Psoas muscle (tissue), 8 donors: ENCODE measurements around the gene DNAJB5. TPM values are rescaled to one million over a fixed set of nuclear protein-coding genes. Genes with fewer than 3 reads are reported as not detected.

Experiments used
- ATAC-seq, 4 donors: fragments of 200-7000 bp; cut with Tn5 transposase; one replicate each; pipeline ENCODE4 v1.9.1; 2020; ENCODE audit warnings: moderate library complexity in 3 of 4, mild to moderate bottlenecking in 2 of 4
- DNase-seq, 2 donors: peaks; one replicate each; pipeline ENCODE4 v3.0.0-alpha.2; 2020
- H3K27ac ChIP-seq: fragments of 200-600 bp; one replicate; pipeline ENCODE4 v1.8.0; 2022
- H3K27me3 ChIP-seq, 3 donors: fragments of 200-600 bp in 1 of 3; one replicate each; pipeline versions ENCODE4 v1.6.1 to v1.8.0; 2013 to 2022; ENCODE audit warnings: low read length in 2 of 3, mild to moderate bottlenecking in 2 of 3, moderate library complexity in 1 of 3; ENCODE audit not compliant: insufficient read depth in 3 of 3
- H3K36me3 ChIP-seq, 2 donors: fragments of 200-600 bp in 1 of 2; one replicate each; pipeline versions ENCODE4 v1.6.1 to v1.8.0; 2013 to 2022; ENCODE audit warnings: low read depth in 1 of 2, mild to moderate bottlenecking in 1 of 2, moderate library complexity in 1 of 2; ENCODE audit not compliant: insufficient read depth in 1 of 2
- H3K4me1 ChIP-seq: fragments of 200-600 bp; one replicate; pipeline ENCODE4 v1.8.0; 2022
- H3K4me3 ChIP-seq: fragments of 200-600 bp; one replicate; pipeline ENCODE4 v1.8.0; 2022; ENCODE audit warnings: mild to moderate bottlenecking
- H3K9me3 ChIP-seq: fragments of 200-600 bp; one replicate; pipeline ENCODE4 v1.8.0; 2022
- WGBS, 3 donors: extraction: QIAGEN DNeasy Blood & Tissue Kit; methylation state at CpG; one replicate each; pipeline versions ENCODE4 v1.1.6 to v1.1.7; 2013; 5-methylcytosine and 5-hydroxymethylcytosine counted together
- intact Hi-C, 2 donors: fragments of 100-400 bp; cut with DNase I; formaldehyde crosslinking; loops; one replicate each; pipeline versions ENCODE4 v1.11.0 to v1.14.2; 2022
- polyA plus RNA-seq, 3 donors: library from polyadenylated mRNA; stranded (reverse); fragments of 200-250 nt; gene quantifications; one replicate each; pipeline ENCODE4 v1.2.3, GENCODE V29; 2013
- total RNA-seq, 4 donors: library from RNA; stranded (reverse); fragmentation: NEBNext Ultra II Directional in 2 of 4; extraction: Animal tissue kit (Norgen Biotek cat#: 25700) in 2 of 4; gene quantifications; one replicate each; pipeline versions ENCODE4 v1.2.1 to v1.2.4, GENCODE V29; 2021 to 2023
- TF ChIP-seq, protein P1 (sequence below): fragments of 200-600 bp; IDR thresholded peaks from one replicate; pipeline ENCODE4 v1.8.0; 2022; ENCODE audit warnings: antibody characterized with exemption
- donor health status: healthy with polysubstance abuse.
- donor health status: DM: no; HTN: no; CAD: no; lungs with moderate emphysema.
- donor health status: Bipolar disorder and iron deficiency.
- donor health status: healthy.
- donor health status: DM: yes; HTN: yes; CAD: no.
- donor health status: DM: no; HTN: no; CAD: no.
- donor health status: DM: no; HTN: no; CAD: no.
- donor health status: DM: yes; HTN: yes; CAD: no.

Gene DNAJB5
- total and polyA plus RNA-seq, 7 donors: 44.2 to 260 (median 145) TPM

DNA sequence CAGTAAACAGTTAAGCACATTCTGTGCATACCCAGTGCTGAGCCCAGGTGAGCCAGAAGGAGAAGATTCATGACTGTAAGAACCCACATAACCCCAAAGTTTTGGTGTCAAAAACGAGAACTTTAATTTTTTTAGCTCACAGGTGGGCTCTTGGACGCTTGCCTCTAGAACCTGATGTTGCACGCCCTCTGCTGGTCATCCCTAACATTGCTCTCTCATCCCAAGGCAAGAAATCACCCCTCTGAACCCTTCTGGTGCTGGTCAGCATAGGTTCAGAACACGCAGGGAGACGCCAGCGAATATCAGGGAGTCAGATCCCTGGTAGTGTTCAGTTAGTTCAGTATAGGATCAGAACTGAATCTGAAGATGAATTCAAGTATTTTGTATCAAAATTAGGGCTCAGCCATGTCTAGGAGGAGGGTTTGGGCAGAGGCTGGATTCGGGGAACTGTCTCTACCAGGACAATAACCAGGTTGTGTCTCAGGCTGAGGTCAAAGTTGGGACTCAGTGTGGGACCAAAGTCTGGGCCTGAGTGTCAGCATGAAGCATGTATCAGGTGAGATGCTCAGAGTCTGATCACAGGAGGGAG is 4.1 kb upstream of the DNAJB5 start:
- no peaks in the 10 kb centered on the region for H3K27me3 ChIP-seq
- DNase-seq: peak in 1 of 2 donors; percentile 39
- no peaks in the 10 kb centered on the region for H3K9me3 ChIP-seq
- peaks cover 4% of the 10 kb centered on the region for H3K4me1 ChIP-seq
- WGBS, 3 donors: 17 to 20% (median 19%) methylated on average over 7 of the region's 7 CpGs
- TF ChIP-seq, protein P1, sequence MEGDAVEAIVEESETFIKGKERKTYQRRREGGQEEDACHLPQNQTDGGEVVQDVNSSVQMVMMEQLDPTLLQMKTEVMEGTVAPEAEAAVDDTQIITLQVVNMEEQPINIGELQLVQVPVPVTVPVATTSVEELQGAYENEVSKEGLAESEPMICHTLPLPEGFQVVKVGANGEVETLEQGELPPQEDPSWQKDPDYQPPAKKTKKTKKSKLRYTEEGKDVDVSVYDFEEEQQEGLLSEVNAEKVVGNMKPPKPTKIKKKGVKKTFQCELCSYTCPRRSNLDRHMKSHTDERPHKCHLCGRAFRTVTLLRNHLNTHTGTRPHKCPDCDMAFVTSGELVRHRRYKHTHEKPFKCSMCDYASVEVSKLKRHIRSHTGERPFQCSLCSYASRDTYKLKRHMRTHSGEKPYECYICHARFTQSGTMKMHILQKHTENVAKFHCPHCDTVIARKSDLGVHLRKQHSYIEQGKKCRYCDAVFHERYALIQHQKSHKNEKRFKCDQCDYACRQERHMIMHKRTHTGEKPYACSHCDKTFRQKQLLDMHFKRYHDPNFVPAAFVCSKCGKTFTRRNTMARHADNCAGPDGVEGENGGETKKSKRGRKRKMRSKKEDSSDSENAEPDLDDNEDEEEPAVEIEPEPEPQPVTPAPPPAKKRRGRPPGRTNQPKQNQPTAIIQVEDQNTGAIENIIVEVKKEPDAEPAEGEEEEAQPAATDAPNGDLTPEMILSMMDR: peak; percentile 79
- no peaks in the 10 kb centered on the region for H3K36me3 ChIP-seq
- intact Hi-C loops: loop anchor here in 1 of 2 donors (1.0 kb wide), 1 partner anchor 86 kb away; no protein-coding TSS in a partner anchor
- no peak overlapping the region for H3K27ac ChIP-seq
- no peak for ATAC-seq
- no peak overlapping the region for H3K4me3 ChIP-seq

DNA sequence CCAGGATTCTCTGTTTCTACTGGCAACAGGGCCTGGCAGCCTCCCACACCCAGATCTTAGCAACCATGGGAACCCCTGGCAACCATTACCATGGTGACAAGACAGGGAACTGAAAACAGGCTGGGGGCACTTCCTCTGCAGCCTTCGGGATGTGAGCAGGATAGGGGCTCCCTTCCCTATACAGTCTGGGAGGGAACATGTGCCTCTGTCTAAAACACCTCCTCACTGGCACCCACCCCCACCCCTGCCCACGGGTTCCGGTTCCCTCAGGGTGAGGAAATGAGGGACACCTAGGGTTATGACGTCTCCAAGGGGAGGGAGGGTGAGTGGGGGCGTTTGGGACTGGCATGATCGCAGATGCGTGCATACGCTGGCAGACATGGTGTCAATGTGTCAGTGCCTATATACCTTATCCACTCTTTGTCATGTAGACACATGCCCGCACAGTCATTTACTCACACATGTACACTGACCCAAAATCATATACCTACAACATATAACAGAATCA is 3.0 kb upstream of the DNAJB5 start:
- H3K4me3 ChIP-seq: no peak overlapping the region
- no peaks in the 10 kb centered on the region for H3K36me3 ChIP-seq
- peak in 1 of 2 donors; percentile 30 for DNase-seq
- H3K4me1 ChIP-seq: peaks cover 4% of the 10 kb centered on the region
- TF ChIP-seq, protein P1: no peak
- no peaks in the 10 kb centered on the region for H3K9me3 ChIP-seq
- intact Hi-C loops: no loop called here
- no peaks in the 10 kb centered on the region for H3K27me3 ChIP-seq
- WGBS, 3 donors: 50 to 56% (median 55%) methylated on average over 9 of the region's 9 CpGs
- H3K27ac ChIP-seq: no peak overlapping the region
- no peak for ATAC-seq

DNA sequence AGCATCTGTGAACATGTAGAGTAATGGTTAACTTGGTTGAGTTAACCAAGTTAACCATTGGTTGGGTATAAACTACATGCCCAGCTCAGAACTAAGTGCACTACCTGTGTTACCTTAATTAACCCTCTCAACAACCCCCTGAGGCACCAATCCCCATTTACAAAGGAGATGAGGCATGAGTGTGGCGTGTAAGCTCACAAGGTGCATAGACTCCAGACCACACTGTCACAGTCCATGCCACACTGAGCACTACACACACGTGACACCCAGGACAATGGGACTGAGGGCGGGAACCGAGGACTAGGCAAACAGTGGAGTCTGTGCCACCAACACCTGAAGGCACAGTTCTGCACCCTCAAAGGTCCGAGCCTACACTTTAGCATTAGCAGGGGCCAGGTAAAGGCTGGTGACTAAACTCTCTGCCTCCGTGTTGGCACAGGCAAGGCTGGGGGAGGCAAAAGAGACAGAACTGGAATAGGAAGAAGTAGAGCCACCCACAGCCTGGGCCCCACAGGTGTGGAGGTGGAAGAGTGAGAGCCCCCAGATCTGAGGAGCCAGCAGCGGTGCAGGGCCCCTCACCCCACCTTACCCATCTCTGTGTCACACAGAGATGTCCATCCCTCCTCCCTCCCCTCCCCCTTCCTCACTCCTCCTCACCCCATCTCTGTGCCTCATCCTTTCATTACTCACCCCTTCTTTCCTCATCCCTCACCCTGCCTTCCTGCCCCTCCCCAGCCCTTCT is 2.2 kb upstream of the DNAJB5 start:
- H3K27me3 ChIP-seq: no peaks in the 10 kb centered on the region
- WGBS, 3 donors: 69 to 77% (median 74%) methylated on average over 6 to 7 of the region's 7 CpGs
- no peak overlapping the region for H3K27ac ChIP-seq
- no peaks in the 10 kb centered on the region for H3K9me3 ChIP-seq
- peaks cover 9% of the 10 kb centered on the region for H3K4me1 ChIP-seq
- H3K4me3 ChIP-seq: no peak overlapping the region
- ATAC-seq: no peak
- no peaks in the 10 kb centered on the region for H3K36me3 ChIP-seq
- no peak for DNase-seq
- TF ChIP-seq, protein P1: no peak
- intact Hi-C loops: no loop called here

DNA sequence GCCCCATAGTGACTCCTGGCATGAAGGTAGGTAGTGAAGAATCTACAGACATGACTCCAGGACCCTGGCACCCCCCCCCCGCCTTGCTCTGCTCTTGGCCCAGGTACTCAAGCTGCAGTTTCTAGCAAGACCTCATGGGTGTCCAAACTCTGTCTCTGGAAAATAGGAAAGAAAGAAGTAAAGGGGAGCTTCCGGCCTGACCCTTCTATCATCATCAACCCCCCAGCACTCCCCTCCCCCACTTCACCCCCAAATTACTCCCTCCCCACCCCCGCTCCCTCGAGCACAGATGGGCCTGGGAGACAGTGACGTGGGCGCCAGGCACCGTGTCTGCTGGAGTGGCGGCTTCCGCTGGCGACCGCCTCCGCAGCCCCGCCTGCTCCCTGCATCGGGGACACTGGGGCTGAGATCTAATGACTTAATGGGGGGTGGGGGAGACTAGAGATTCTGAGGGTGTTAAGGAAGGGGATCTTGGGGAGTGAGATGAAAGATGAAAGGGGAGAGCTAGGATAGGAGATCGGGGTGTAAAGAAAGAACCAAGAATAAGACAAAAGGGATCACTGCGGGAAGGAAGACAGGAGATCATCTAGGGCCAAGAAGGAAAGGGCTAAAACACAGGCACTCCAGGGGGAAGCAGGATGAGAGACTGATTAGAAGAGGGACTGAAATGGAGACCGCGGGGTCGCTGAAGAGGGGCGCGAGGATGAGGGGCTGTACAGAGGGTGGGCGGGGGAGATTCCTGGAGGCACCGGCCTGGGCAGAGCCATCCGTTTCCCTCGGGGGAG is 1.1 kb upstream of the DNAJB5 start:
- peak; percentile 62 to 71 for DNase-seq
- TF ChIP-seq, protein P1: no peak
- peak overlapping the region; percentile 82 for H3K27ac ChIP-seq
- no peaks in the 10 kb centered on the region for H3K36me3 ChIP-seq
- peak overlapping the region; percentile 80 for H3K4me3 ChIP-seq
- no peaks in the 10 kb centered on the region for H3K27me3 ChIP-seq
- H3K9me3 ChIP-seq: no peaks in the 10 kb centered on the region
- intact Hi-C loops: no loop called here
- WGBS, 3 donors: 16 to 19% (median 16%) methylated on average over 25 of the region's 25 CpGs
- ATAC-seq: no peak
- peaks cover 18% of the 10 kb centered on the region for H3K4me1 ChIP-seq
